NT2/D1 (cell line): ENCODE results near the gene STX16.

Experiments used
- YY1 ChIP-seq: IDR thresholded peaks from 2 replicates; pipeline ENCODE4 v1.6.1; 2011; ENCODE audit not compliant: insufficient read length, insufficient read depth
- ZNF274 ChIP-seq: IDR thresholded peaks from 2 replicates; pipeline ENCODE4 v1.6.1; 2011; ENCODE audit warnings: mild to moderate bottlenecking, low read depth, low read length

GRCh38 chr20:58669287-58670006 is 18.4 kb downstream of the STX16 start:
- TF ChIP-seq YY1 (no peak), ZNF274 (no peak)
